Astrocyte of the cerebellum (primary cell): Measurements from ENCODE around the gene MSN.
A peak's percentile ranks its signal among the peaks of the same experiment; 100 is the strongest.
"Not testable (repeated sequence)": the region's sequence is repeated elsewhere in the genome, so short reads cannot be mapped to it uniquely, and the experiment has no call there.

ENCODE experiments used
- DNase-seq: peaks from one replicate; pipeline ENCODE4 v3.0.0-alpha.2; 2011; ENCODE audit warnings: low read depth
- H3K4me3 ChIP-seq: 2 replicates; pipeline ENCODE4 v1.5.1; 2011; ENCODE audit warnings: mild to moderate bottlenecking, low read depth, low read length, moderate library complexity
- in situ Hi-C: cut with HindIII; loops from 2 replicates; pipeline ENCODE4 v1.10.0; 2017; ENCODE audit warnings: low sequenced_read_pairs
- TF ChIP-seq, protein P1 (sequence below): IDR thresholded peaks from 2 replicates; pipeline ENCODE4 v1.5.1; 2012; ENCODE audit warnings: low read length, low read depth, moderate library complexity, mild to moderate bottlenecking; ENCODE audit errors: missing control alignments

The MSN gene

DNA sequence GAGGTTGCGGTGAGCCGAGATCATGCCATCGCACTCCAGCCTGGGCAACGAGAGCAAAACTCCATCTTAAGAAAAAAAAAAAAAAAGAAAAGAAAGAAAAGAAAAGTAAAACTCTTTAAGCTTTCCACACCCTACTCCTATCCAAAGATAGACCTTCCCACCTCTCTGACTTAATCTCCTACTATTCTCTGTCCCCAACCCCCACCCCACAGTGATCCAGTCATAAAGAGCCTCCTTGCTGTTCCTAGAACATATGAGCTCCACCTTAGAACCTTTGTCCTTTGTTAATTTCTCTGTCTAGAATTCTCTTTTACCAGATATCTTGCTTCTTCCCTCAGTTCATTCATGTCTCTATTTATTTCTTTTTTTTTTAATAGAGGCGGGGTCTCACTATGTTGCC is 30.1 kb upstream of the MSN start:
- no peak for DNase-seq
- in situ Hi-C loops: no loop called here
- TF ChIP-seq, protein P1, sequence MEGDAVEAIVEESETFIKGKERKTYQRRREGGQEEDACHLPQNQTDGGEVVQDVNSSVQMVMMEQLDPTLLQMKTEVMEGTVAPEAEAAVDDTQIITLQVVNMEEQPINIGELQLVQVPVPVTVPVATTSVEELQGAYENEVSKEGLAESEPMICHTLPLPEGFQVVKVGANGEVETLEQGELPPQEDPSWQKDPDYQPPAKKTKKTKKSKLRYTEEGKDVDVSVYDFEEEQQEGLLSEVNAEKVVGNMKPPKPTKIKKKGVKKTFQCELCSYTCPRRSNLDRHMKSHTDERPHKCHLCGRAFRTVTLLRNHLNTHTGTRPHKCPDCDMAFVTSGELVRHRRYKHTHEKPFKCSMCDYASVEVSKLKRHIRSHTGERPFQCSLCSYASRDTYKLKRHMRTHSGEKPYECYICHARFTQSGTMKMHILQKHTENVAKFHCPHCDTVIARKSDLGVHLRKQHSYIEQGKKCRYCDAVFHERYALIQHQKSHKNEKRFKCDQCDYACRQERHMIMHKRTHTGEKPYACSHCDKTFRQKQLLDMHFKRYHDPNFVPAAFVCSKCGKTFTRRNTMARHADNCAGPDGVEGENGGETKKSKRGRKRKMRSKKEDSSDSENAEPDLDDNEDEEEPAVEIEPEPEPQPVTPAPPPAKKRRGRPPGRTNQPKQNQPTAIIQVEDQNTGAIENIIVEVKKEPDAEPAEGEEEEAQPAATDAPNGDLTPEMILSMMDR: no peak
- no peak overlapping the region for H3K4me3 ChIP-seq

- TF ChIP-seq, protein P1: no peak
- in situ Hi-C loops: no loop called here
- DNase-seq: peak; percentile 36
- no peak overlapping the region for H3K4me3 ChIP-seq
These were observed 24.5 kb upstream of the MSN start for GRCh38 chrX:65642914-65643491.

DNA sequence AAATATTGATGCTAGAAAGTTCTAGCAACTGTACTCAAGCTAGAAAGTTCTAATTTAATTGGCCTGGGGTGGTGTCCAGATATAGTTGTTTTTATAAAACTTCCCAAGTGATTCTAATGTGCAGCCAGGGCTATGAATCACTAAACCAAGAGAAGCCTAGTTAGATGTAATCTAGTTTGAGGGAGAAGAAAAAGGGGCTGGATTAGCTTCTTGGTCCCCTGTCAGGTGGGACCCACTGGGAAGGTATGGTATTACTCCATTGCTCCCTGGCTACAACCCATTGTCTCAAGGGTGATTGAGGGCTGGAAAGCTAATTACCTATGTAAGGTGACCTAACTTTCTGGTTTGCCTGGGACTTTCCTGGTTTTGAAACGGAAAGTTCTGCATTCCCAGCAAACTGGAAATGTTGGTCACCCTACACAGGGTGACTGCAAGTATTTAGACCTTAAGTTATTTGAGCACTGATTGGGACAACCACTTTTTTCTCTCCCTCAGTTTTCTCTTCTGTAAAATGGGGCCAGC is 23.9 kb upstream of the MSN start:
- no peak overlapping the region for H3K4me3 ChIP-seq
- no peak for DNase-seq
- in situ Hi-C loops: no loop called here
- TF ChIP-seq, protein P1: no peak

DNA sequence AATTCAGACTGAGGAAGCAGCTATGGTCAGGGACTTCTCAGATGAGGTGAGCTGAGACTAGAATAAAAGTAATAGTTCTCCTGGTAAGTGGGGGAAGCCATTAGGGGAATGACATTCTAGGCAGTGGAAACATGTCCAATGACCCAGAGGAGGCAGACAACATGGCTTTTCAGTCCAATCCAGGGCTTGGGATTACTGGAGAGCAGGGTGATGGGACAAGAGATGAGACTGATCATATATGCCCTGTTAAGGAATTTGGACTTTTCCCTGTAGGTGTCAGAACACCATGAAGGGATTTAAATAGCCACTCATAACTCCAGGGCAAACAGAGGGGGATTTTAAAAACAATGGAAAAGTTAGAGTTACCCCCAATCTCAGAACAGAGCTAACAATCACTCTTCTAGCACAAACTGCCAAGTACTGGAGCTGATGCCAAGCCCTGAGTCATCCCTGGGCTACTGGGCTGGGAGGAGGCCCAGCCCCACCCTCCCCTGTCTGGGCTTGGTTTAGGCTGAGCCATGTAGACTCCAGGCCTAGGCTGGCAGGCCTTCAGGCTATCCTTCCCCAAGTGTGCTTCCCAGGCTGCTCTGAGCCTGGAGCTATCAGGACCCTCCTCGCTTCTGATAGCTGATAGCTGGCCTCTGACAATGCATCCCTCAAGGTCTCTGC is 22.7 kb upstream of the MSN start:
- no peak overlapping the region for H3K4me3 ChIP-seq
- in situ Hi-C loops: no loop called here
- DNase-seq: peak; percentile 72
- TF ChIP-seq, protein P1: no peak

DNA sequence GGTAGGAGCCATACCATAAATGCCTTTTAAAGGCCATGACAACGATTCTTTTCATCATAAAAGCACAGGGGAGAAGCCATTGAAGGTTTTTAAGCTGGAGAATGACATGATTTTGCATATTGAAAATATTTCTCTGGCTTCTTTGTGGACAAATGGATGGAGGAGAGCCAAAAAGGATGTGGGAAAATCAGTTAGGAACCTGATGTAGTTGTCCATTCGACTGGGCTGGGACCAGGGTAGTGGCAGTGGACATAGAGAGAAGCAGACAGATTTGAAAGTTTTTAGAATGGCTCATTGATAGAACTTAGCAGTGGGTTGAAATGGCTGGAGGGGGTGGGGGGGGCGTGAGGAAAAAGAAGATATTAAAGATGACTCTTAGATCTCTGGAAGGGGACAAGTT is 19.7 kb upstream of the MSN start:
- TF ChIP-seq, protein P1: no peak
- H3K4me3 ChIP-seq: no peak overlapping the region
- DNase-seq: no peak
- in situ Hi-C loops: no loop called here

DNA sequence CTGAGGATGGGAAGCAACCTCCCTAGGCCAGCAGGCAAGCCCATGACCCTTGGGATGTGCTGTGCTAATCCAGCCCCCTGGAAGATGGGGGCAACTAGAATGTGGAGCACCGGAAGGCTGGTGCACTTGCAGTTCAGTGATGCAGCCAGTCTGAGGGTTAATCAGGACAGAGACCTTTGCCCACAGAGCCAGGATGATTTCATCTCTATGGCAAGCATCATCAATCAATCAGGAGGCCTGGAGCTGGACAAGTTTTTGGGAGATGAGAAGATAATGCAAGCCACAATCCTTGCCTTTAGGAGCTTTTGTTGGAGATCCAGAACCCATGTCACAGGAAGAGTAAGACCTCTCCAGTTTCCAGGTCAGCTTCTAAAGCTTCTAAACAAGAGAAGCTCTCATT is 15.4 kb upstream of the MSN start:
- TF ChIP-seq, protein P1: no peak
- in situ Hi-C loops: no loop called here
- no peak for DNase-seq

DNA sequence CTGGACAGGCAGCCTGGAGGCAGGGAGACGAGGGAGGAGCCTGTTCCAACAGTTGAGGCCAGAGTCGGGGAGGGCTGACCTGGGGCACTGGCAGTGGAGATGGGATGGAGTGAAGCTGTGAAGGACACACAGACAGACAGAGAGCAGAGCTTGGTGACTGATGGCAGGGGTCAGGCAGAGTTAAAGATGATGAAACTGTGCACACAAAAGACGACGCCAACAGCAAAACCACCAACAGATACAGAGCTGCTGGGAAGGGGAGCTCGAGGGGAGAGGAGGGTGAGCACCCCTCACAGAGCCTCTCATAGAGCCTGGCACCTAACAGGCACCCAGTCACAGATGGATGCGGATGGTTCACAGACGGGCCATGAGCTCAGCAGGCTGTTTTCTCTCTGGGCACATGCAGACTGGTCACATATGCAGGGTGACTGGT is 10.4 kb upstream of the MSN start:
- H3K4me3 ChIP-seq, DNase-seq, in situ Hi-C loops: not testable (repeated sequence)

More for the DNA sequence above, 15.4 kb upstream of the MSN start:
- no peak overlapping the region for H3K4me3 ChIP-seq
